Stomach (tissue), 9 donors: Measurements from ENCODE around the gene ZFPL1. TPM values are rescaled to one million over a fixed set of nuclear protein-coding genes. Genes with fewer than 3 reads are reported as not detected.
"Not testable (repeated sequence)": the region's sequence is repeated elsewhere in the genome, so short reads cannot be mapped to it uniquely, and the experiment has no call there.

ENCODE experiments used
- DNase-seq, 2 donors: peaks; one replicate each; pipeline versions ENCODE4 v3.0.0 to v3.0.0-alpha.2; 2013 to 2019
- H3K27ac ChIP-seq, 5 donors: fragments of 200-600 bp in 4 of 5; sonication (generic) in 4 of 5; one replicate each; pipeline ENCODE4 v1.5.1; 2013 to 2019; ENCODE audit warnings: mild to moderate bottlenecking in 1 of 5, moderate library complexity in 1 of 5
- H3K27me3 ChIP-seq, 3 donors: fragments of 200-600 bp; sonication (generic); one replicate each; pipeline ENCODE4 v1.5.1; 2017 to 2019; ENCODE audit warnings: mixed run types in 1 of 3
- H3K36me3 ChIP-seq, 4 donors: fragments of 200-600 bp; sonication (generic); 1 replicate in 3 of 4; 2 replicates in 1 of 4; pipeline ENCODE4 v1.5.1; 2016 to 2019
- H3K4me1 ChIP-seq, 4 donors: fragments of 200-600 bp; sonication (generic); one replicate each; pipeline ENCODE4 v1.5.1; 2016 to 2019
- H3K4me3 ChIP-seq, 4 donors: fragments of 200-600 bp; sonication (generic) in 3 of 4; one replicate each; pipeline ENCODE4 v1.5.1; 2016 to 2019; ENCODE audit warnings: mild to moderate bottlenecking in 1 of 4
- H3K9me3 ChIP-seq, 4 donors: fragments of 200-600 bp; sonication (generic); one replicate each; pipeline ENCODE4 v1.5.1; 2016 to 2019
- CTCF ChIP-seq, 7 experiments: fragments of 450-650 bp in 4 of 7; fragments of 200-600 bp in 3 of 7; sonication (generic) in 3 of 7; IDR thresholded peaks; one replicate each; pipeline ENCODE4 v1.5.1; 2016 to 2019; ENCODE audit warnings: antibody characterized with exemption in 7 of 7, control low read depth in 2 of 7, mild to moderate bottlenecking in 1 of 7
- EP300 ChIP-seq: sonication (generic); formaldehyde crosslinking; IDR thresholded peaks from one replicate; pipeline ENCODE4 v1.6.1; 2017; ENCODE audit warnings: antibody characterized with exemption
- POLR2A ChIP-seq, 4 donors: fragments of 450-650 bp; IDR thresholded peaks; one replicate each; pipeline ENCODE4 v1.6.1; 2016; ENCODE audit warnings: antibody characterized with exemption in 4 of 4, control low read depth in 2 of 4, mild to moderate bottlenecking in 1 of 4, moderate library complexity in 1 of 4
- POLR2AphosphoS5 ChIP-seq, 3 donors: sonication (generic); formaldehyde crosslinking; IDR thresholded peaks; one replicate each; pipeline ENCODE4 v1.6.1; 2016; ENCODE audit warnings: antibody characterized with exemption in 3 of 3
- WGBS, 5 donors: extraction: QIAGEN DNeasy Blood & Tissue Kit in 3 of 5; methylation state at CpG; one replicate each; pipeline versions ENCODE4 v1.1.5 to v1.1.7; 2013 to 2018; 5-methylcytosine and 5-hydroxymethylcytosine counted together
- intact Hi-C: fragments of 100-400 bp; cut with DNase I; formaldehyde crosslinking; loops from one replicate; pipeline ENCODE4 v1.15.1; 2023; ENCODE audit warnings: low total_unique reads
- polyA plus RNA-seq, 3 donors: library from polyadenylated mRNA; stranded (reverse); fragments of 200-250 nt; gene quantifications; one replicate each; pipeline ENCODE4 v1.2.3, GENCODE V29; 2013
- total RNA-seq, 5 donors: library from RNA; depleted of rRNA; stranded (reverse); fragments of >200 nt; gene quantifications; one replicate each; pipeline versions ENCODE4 v1.1.0 to v1.2.3, GENCODE V29; 2014 to 2016
- donor health status: healthy with polysubstance abuse.
- donor health status: Bipolar disorder and iron deficiency.
- donor health status: healthy.

ZFPL1 gene
- total and polyA plus RNA-seq, 8 donors = 17.6 to 62.0 (median 37.0) TPM

DNA sequence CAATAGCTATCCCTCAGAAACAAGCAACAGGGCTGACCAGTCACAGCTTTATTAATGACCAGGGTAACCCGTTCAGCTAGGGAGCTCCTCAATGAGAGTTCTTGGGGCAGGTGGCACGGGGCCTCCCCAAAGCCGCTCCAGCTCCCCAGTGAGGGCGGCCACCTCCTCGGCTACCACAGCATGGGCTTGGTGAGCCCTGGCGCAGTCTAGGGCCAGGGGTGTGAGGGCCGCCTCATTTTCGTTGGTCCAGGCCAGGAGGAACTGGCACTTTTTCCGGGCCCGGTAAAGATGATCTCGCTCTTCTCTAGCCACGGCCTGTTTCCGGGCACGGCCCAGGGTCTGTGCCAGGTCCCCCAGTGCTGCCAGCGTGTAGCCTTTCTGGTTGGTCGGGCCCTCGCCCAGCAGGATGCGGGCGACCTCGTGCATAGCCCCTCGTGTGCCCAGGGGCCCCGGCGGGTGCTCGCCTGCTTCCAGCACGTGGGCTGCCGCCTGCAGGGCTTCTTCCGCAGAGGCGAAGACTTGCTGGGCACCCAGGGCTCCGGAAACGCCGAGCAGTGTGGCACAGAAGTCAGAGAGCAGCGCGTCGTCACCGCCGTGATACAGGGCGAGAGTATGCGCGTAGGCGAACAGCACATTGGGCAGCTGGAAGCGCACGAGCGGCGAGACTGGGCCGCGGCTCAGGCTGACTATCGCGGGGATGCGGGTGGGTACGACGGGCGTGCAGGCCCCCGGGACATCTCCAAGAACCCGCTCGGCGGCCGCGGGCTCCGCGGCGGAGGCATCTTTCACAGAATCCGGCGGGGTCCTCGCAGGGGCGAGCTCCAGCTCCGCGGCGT, 32.6 kb downstream of the ZFPL1 start:
- TF ChIP-seq CTCF (IDR thresholded peaks at IDR 0.05) = no peak
- peak in 1 of 3 donors; percentile 65 for TF ChIP-seq POLR2AphosphoS5 (IDR thresholded peaks at IDR 0.05)
- no peak for TF ChIP-seq EP300
- TF ChIP-seq POLR2A (IDR thresholded peaks at IDR 0.05) = peak in 1 of 4 donors; percentile 22
- Histone ChIP-seq H3K4me3 (peak overlapping the region; percentile 82 to 91 (median 86)), H3K36me3 (peaks cover 26 to 42% (median 39%) of the 10 kb centered on the region in 4 donors), H3K4me1 (peaks cover 48 to 82% (median 64%) of the 10 kb centered on the region in 4 donors), H3K27ac (peak overlapping the region; percentile 84 to 93 (median 88)), H3K27me3 (peaks cover 0 to 4% (median 0%) of the 10 kb centered on the region in 3 donors), H3K9me3 (no peaks in the 10 kb centered on the region)
- intact Hi-C loops = no loop called here
- DNase-seq = peak; percentile 42 to 75
- 5 to 19% (median 14%) methylated on average over 43 to 68 of the region's 68 CpGs for WGBS, 5 donors

GRCh38 chr11:65117206-65118096, 33.4 kb downstream of the ZFPL1 start, which contains the start of gene ZNHIT2:
Gene ZNHIT2 (minus strand): TSS chr11:65117701. CDS start chr11:65117653, 48 bp downstream.
- TF ChIP-seq POLR2AphosphoS5 (IDR thresholded peaks at IDR 0.05) (peak; percentile 50 to 92 (median 80)), EP300 (no peak), POLR2A (IDR thresholded peaks at IDR 0.05) (peak in 2 of 4 donors; percentile 30 to 31), CTCF (IDR thresholded peaks at IDR 0.05) (peak in 5 of 7 experiments; percentile 85 to 98 (median 95))
- DNase-seq = peak; percentile 100
- Histone ChIP-seq H3K27me3 (peaks cover 0 to 4% (median 0%) of the 10 kb centered on the region in 3 donors), H3K9me3 (no peaks in the 10 kb centered on the region), H3K27ac (peak within 1 kb of the TSS; percentile 84 to 93 (median 88)), H3K36me3 (peaks cover 26 to 42% (median 39%) of the 10 kb centered on the region in 4 donors), H3K4me1 (peaks cover 41 to 75% (median 58%) of the 10 kb centered on the region in 4 donors), H3K4me3 (peak within 1 kb of the TSS; percentile 82 to 91 (median 86))
- intact Hi-C loops = no loop called here
- 0 to 1% (median 0%) methylated on average over 39 to 89 of the region's 89 CpGs for WGBS, 5 donors

DNA sequence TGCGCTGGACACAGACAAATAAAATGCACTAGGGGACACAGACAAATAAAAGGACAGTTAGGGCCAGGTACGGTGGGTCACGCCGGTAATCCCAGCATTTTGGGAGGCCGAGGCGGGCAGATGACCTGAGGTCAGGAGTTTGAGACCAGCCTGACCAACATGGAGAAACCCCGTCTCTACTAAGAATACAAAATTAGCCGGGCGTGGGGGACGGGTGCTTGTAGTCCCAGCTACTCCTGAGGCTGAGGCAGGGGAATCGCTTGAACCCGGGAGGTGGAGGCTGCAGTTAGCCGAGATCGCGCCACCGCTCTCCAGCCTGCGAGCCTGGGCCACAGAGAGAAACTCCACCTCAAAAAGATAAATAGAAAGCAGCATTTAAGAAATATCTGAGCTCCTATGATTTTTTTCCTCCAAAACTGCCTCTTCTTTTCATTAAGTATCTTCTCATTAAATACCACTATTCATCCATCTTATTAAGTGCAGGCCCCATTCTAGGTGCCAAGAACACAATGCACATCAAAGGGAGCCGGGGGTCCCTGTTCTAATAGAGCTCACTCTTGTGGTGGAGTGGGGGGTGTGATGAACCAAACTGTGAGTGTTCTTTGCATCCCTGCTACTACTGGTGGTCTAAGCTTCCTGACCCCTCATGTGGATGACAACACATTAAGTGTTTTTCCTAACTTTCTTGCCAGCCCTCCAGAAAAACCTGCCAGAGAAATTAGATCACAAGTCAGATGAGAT, 34.2 kb downstream of the ZFPL1 start:
- no peak for DNase-seq
- intact Hi-C loops = no loop called here

DNA sequence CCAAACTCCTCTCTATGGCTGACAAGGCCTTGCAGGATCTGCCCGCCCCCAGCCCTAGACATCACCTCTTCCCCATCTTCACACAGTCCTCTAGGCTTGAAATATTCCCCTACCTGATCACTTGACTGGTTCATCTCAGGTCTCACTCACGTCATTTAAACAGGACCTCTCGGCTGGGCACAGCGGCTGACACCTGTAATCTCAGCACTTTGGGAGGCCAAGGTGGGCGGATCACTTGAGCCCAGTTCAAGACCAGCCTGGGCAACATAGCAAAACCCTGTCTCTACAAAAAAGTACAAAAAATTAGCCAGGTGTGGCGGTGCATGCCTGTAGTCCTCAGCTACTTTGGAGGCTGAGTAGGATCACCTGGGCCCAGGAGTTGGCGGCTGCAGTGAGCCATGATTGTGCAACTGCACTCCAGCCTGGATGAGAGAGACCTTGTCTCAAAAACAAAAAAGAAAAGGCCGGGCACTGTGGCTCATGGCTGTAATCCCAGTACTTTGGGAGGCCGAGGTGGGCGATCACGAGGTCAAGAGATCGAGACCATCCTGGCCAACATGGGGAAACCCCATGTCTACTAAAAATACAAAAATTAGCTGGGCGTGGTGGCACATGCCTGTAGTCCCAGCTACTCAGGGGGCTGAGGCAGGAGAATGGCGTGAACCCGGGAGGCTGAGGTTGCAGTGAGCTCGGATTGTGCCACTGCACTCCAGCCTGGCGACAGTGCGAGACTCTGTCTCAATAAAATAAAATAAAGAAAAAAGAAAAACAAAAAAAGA, 35.1 kb downstream of the ZFPL1 start:
- 82 to 90% (median 85%) methylated on average over 18 of the region's 18 CpGs for WGBS, 5 donors
- DNase-seq, H3K4me3 ChIP-seq, H3K9me3 ChIP-seq, H3K27me3 ChIP-seq, intact Hi-C loops: not testable (repeated sequence)
- Histone ChIP-seq H3K36me3 (peaks cover 26 to 42% (median 40%) of the 10 kb centered on the region in 4 donors), H3K27ac (peak overlapping the region in 4 of 5 donors; percentile 8 to 95 (median 90)), H3K4me1 (peaks cover 29 to 77% (median 61%) of the 10 kb centered on the region in 4 donors)

More for the DNA sequence above, 34.2 kb downstream of the ZFPL1 start:
- no peak for TF ChIP-seq CTCF (IDR thresholded peaks at IDR 0.05)
- TF ChIP-seq POLR2A (IDR thresholded peaks at IDR 0.05) = no peak
- TF ChIP-seq POLR2AphosphoS5 (IDR thresholded peaks at IDR 0.05) = no peak
- no peak for TF ChIP-seq EP300
- WGBS, 5 donors = 77 to 85% (median 80%) methylated on average over 18 of the region's 18 CpGs
- H3K4me3 ChIP-seq = no peak overlapping the region
- H3K9me3 ChIP-seq = no peaks in the 10 kb centered on the region
- peaks cover 26 to 42% (median 39%) of the 10 kb centered on the region in 4 donors for H3K36me3 ChIP-seq
- no peaks in the 10 kb centered on the region for H3K27me3 ChIP-seq
- H3K4me1 ChIP-seq = peaks cover 33 to 75% (median 58%) of the 10 kb centered on the region in 4 donors
- H3K27ac ChIP-seq = peak overlapping the region in 4 of 5 donors; percentile 8 to 93 (median 90)
